Measurements from ENCODE around the gene B9D2.

GRCh38 chr19:41376998-41377365 lies 13.0 kb upstream of the B9D2 start:
- no peak for TF ChIP-seq CTCF (IDR thresholded peaks at IDR 0.05)
- TF ChIP-seq POLR2A (IDR thresholded peaks at IDR 0.05) = no peak
